KBM-7 (cell line): ENCODE measurements around the gene ZNF438.
"Not testable (repeated sequence)": the region's sequence is repeated elsewhere in the genome, so short reads cannot be mapped to it uniquely, and the experiment has no call there.

Experiments used
- DNase-seq: peaks from one replicate; pipeline ENCODE4 v3.0.0-alpha.2; 2015
- in situ Hi-C: fragments of 300-500 bp; cut with MboI; formaldehyde crosslinking; loops from 2 replicates; pipeline ENCODE4 v1.14.3; 2020; ENCODE audit warnings: low sequenced_read_pairs, low pct_unique_long_range_greater_than_20kb, mixed read lengths

The ZNF438 gene

DNA sequence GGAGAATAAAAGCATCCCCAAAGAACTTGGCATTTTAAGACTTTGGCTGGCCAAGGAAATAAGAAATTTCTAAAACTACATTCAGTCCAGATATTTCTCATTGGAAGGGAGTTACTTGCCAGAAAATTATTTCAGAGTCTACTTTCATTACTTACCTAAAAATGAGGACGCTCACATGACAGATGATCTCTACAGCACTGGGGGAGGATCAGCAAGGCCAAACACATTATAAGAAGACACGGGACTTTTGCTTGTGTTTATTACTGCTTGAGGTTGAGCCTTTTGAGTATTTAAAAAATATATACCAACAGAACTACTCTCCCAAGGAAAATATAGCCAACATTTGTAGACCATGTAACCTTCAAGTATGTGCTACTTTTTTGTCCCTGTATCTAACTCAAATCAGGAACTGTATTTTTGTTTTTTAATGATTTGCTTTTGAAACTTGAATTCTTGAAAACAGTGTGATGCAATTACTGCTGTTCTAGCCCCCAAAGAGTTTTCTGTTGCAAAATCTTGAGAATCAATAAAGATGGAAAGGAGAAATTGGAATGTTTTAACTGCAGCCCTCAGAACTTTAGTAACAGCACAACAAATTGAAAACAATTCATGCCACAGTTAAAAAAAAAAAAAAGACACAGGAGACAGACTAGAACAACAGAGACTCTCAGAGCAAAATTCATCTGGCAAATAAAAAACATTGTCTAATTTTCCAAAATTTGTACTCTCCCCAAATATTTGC is 128.1 kb downstream of the ZNF438 start:
- in situ Hi-C loops, result no loop called here
- DNase-seq, result no peak

DNA sequence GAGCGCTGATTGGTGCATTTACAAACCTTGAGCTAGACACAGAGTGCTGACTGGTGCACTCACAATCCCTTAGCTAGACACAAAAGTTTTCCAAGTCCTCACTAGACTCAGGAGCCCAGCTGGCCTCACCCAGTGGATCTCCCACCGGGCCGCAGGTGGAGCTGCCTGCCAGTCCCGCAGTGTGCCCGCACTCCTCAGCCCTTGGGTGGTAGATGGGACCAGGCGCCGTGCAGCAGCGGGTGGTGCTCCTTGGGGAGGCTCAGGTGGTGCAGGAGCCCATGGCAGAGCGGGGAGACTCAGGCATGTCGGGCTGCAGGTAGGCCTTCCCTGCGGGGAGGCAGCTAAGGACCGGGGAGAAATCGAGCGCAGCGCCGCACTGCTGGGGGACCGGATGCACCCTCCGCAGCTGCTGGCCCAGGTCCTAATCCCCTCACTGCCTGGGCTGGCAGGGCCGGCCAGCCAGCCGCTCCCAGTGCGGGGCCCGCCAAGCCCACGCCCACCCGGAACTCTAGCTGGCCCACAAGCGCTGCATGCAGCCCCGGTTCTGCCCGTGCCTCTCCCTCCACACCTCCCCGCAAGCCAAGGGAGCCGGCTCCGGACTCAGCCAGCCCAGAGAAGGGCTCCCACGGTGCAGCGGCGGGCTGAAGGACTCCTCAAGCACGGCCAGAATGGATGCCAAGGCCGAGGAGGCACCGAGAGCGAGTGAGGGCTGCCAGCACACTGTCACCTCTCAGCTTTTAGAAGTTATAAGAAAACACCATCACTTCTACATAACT is 128.9 kb downstream of the ZNF438 start:
- in situ Hi-C loops, result no loop called here
- DNase-seq, result no peak

DNA sequence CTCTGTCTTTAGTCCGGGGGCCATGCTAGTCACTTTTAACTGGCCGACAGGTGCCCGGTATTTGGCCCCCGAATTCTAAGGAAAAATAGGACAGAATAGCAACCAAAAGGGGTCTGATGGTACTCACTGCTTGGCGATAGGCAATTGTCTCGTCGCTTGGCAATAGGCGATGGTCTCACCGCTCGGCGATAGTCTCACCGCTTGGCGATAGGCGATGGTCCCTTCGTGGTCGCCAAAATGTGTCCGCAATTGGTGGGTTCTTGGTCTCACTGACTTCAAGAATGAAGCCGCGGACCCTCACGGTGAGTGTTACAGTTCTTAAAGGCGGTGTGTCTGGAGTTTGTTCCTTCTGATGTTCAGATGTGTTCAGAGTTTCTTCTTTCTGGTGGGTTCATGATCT is 130.2 kb downstream of the ZNF438 start:
- in situ Hi-C loops, DNase-seq: not testable (repeated sequence)

DNA sequence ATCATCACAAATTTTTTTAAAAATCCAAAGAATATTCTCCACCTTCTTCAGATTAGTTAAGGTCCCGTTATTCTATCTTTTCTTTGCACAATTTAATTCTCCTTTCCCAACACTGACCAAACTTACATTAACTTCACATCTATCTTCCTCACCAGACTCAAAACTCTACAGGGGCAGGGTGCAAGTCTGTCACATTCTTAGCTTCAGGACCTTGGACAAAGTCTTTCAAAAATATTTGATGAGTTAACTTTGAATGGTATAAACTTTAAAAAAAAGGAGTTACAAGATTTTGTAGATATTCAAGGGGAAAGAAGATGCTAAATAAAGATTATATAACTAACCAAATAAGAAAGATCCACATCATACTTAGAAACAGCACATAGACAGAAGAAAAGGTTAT is 132.7 kb downstream of the ZNF438 start:
- in situ Hi-C loops, result no loop called here
- no peak for DNase-seq

DNA sequence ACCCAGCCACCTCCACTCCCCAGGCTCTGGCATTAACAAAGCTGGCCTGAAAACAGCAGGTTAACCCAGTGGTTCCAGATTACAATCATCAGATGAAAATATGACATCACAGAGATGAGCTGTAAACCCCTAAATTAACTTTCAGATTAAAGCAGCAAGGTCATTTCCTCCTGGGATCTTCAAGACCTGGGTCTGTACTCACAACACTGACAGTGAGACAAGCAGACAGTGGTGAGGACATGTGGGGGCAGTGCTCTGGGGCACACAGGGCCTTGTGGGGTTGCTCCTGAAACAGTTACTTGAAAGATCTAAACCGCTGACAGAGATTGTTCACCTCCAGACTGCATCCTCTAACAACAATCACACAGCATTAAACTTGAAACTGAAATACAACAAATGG is 134.1 kb downstream of the ZNF438 start:
- no peak for DNase-seq
- in situ Hi-C loops, result no loop called here

DNA sequence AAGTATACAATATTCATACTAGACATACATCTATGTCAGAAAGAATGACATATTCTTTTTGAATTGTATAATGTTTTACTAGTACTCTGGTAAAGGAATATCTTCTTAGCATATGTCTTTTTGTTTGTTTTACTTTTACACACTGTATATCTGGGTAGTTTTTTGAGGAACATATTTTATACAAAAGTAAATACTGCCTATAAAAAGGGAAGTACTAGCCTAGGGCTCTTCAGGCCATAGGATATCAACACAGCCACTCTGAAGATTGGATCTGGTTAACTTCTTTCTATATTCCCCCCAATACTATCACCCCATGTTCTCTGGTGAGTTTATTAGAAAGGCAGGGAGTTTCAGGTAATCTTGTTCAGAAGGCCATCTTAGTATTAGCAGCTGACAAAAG is 134.6 kb downstream of the ZNF438 start:
- in situ Hi-C loops, result no loop called here
- peak; percentile 4 for DNase-seq

DNA sequence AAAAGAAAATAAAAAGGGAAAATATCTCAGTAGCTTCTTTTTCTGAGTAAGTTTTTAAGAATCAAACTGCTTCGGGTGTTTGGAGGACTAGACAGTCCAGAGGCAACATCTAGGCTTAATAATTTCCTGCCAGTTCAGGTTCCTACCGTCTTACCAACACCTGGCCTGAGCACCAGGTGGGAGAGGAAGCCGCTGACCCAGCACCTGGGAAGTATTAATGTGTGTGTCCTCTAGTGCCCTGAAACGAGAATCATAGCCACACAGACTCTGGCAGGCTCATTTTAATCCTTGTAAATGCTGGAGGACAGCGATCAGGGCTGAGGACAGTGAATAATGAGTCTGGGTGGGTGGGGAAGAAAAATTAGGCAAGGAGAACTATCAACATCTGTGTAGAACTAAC is 137.4 kb downstream of the ZNF438 start:
- in situ Hi-C loops, result no loop called here
- no peak for DNase-seq

DNA sequence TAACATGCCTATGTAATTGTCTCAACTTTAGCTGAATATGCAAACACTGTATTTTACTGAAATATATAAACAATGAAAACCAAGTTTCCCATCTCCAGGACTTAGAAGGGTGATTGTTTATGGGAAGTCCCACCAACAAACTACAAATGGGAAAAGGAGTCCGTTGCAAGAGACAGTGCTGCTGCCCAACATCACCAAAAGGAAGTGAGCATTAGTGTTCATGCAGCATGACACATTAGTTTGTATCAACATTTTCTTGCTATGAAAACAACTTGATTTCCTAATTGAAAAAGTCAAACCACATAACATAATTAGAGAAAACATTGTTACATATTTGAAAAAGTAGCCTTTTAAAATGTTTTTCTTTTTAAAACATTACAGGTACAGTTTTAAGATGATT is 138.5 kb downstream of the ZNF438 start:
- in situ Hi-C loops, result no loop called here
- DNase-seq, result no peak

DNA sequence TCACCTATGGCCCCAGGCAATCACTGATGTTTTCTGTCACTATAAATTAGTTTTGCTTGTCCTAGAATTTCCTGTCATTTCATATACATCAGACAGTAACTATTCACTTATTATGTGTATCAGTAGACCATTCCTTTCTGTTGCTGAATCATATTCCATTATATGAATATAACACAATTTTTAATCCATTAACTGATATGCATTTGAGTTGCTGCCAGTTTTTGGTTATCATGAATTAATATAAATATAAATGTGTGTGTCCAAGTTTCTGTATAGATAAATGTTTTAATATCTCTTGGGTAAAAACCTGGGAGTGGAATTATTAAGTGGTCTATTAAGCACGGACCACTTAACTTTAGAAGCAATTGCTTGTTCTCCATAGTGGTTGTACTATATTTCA is 143.8 kb downstream of the ZNF438 start:
- DNase-seq, result no peak
- in situ Hi-C loops, result no loop called here

DNA sequence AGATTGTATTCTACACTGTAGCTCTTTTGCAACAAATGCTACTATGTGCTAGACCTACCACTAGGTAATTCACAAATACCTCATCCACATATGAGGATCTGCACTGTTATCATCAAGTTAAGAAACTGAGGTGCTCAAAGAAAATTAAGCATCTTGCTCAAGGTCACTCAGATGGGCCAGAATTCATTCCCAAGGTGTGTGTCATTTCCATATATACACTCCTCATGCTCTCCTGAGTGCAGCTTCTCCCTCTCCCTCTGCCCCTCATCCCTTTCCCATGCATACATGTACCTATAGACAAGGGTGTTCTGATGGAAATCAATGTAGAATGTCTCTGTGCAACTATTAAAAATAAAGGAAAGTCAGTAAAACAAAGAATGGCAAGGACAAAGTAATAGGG is 146.2 kb downstream of the ZNF438 start:
- in situ Hi-C loops, result no loop called here
- no peak for DNase-seq

DNA sequence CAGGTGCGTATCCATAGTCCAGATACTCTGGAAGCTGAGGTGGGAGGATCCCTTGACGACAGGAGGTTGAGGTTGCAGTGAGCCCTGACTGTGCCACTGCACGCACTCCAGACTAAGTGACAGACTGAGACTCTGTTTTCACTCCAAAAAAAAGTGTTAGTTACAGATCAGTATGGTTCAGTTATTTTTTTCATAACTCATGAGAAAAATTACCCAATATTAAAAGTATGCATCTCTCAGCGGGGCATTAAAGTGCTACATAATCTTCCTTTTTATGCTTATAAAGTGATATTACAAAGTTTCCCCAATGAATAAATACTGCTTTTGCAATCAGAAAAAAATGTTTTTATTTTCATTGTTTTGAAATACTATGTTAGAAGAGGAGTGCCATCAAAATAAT is 147.9 kb downstream of the ZNF438 start:
- in situ Hi-C loops, result no loop called here
- DNase-seq, result no peak

DNA sequence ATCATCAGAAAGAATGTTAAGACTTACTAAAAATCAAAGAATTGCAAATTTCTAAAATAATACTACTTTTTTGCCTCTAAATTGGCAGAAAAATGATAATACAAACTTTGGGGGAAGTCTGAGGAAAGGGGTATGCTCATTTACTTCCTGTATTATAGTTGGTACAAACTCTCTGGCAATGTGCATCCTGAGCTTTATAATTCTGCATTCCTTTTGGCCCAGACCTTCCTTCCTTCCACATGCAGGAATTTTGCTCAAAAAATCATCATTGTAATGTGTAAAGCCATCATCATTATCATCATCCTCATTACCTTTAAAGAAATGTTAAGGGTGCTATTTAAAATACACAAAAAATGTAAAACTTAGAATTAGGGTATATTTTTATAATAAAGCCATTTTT is 148.5 kb downstream of the ZNF438 start:
- in situ Hi-C loops, result no loop called here
- no peak for DNase-seq

DNA sequence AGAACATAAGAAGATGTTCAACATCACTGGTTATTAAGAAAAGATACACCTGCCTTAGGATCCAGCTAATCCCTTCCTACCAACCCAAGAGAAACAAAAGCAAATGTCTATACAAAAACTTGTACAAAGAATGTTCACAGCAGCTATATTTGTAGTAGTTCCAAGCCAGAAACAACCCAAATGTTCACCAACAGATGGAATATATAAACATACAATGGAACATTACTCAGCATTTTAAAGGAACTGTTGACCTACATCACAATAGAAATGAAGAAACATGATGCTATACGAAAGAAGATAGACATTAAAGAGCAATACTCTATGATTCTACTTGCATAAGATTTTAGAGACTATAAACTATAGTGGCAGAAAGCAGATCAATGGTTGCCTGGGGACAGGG is 149.4 kb downstream of the ZNF438 start:
- in situ Hi-C loops, result no loop called here
- no peak for DNase-seq

DNA sequence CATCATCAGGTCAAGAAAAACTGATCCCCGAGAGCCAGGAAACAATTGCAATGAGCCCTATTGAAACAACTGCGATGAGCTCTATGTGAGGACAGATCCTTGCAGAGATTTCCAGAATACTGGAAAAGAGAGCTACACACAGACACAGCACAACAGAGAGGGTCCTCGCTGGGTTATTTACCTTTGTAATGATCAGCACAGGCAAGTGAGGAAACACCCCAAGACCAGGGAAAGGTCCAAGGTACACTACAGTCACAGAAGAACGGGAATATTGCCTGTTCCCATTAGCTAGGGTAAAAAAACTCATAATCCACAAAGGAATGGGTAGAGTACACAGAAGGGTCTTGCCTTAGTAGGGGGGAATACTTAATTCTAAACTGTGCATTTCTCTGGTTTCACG is 152.7 kb downstream of the ZNF438 start:
- DNase-seq, result no peak
- in situ Hi-C loops, result no loop called here

DNA sequence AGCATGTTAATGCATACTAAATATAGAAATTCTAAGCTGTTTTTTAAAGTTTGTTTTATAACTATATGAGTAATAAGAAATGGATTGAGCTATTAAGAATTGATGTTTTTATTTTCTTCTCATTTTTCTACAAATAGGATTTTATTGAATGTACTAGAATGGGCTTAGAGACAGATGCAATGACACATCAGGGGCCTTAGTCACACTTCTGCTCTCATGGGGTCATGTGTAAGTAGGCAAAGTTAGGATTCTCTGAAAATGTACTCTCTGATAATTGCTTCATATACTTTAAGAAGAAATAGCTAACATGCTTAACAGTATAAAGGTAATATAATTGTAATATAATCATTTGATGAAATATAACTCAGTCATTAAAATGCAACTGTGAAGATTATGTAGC is 154.6 kb downstream of the ZNF438 start:
- no peak for DNase-seq
- in situ Hi-C loops, result no loop called here

DNA sequence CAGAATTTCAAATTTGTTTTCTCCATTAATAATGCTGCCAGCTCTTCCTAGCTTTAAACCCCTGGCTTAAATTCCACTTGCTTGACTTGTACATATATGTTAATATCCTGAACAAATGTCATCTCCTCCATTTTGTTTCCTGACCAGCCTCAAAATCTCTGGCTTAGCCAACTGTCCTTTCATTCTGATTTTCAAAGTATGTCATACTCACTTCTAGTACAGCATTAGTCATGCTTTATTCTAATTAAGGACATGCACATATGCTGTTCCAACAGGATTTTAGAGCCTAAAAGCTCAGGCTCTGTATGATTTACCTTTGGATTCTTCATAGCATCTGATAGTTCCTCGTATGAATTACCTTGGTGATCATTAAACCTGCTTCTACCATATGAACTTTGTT is 158.3 kb downstream of the ZNF438 start:
- DNase-seq, result no peak
- in situ Hi-C loops, result no loop called here

DNA sequence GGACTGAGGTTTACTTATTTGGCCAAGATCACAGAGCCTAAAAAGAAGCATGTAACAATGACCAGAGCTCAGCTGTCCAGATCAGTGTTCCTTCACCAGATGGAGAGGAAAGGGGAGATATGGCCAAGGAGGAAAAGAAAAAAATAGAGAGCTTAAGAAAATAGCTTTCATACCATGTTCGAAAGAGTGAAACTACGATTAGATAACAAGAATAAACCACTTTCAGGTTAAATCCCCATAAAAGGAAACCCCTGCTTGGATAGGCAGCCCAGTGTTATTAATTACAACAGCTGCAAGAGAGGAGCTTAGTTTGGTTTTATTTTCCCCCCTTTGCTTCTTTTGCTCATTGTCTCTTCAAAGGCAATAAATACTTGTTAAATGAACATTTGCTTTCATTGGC is 160.8 kb downstream of the ZNF438 start:
- no peak for DNase-seq
- in situ Hi-C loops, result no loop called here

DNA sequence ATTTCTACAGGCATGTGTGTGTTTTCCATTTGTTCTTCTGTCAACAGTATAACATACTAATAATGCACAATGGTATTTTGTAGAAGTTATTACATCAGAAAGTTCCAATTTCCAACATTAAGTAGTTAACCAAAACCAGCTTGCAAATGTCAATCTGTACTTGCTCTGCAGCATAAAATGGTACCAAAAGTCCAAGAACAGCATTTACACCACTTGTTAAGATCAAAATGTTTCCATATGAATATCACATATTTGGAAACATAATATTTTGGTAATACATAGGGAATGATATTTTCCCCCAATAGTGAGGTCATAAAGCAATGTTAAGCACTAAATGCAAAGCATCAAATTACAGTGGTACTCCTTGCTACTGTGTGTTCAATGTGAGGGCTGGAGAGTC is 162.1 kb downstream of the ZNF438 start:
- no peak for DNase-seq
- in situ Hi-C loops, result no loop called here

DNA sequence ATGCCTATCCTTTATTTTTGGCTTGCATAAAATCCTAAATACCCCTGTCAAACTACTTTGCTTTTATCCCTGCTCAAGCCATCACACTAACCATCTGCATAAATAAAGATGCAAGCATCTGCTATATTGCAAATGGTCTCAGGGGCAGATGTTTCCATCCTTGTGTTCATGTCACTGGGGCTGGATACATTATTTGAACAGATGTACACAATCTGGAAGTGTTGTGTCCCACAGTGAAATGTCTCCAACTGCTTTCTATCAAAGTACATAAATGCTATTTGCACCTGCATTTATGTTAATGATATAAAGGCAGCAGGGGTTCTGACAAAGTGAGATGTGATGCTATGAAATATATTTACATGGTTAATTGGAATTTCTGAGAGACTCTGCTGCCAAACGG is 163.1 kb downstream of the ZNF438 start:
- in situ Hi-C loops, result no loop called here
- DNase-seq, result no peak

DNA sequence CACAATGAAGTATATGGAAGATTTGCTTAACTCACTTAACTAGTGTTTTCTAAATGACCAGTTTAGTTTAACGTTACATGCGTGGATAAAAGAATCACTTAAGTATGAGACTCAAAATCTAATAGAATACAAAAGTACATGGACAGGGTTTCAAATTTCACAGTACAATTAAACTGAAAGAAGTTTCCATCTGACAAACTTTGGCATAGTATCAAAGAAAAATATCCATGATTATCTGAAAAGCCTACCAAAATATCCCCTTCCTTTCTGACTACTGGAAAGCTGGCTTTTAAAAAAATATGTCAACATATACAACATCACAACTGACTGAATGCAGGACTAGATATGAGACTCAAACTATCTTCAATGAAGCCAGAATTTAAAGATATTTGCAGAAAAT is 164.8 kb downstream of the ZNF438 start:
- in situ Hi-C loops, result no loop called here
- DNase-seq, result no peak
